Endothelial cell of umbilical vein (primary cell): Measurements from ENCODE around the gene PTBP3. TPM values are rescaled to one million over a fixed set of nuclear protein-coding genes. Genes with fewer than 3 reads are reported as not detected.

Source experiments
- BruUV-seq: library from RNA; stranded (reverse); fragments of 400-500 nt; replicated peaks from 2 replicates; lab custom pipeline; 2021; lab: Mats Ljungman, UMichigan
- CTCF ChIA-PET: fragments of 300-600, 350-600 bp; sonication (Branson Sonifier 250); formaldehyde crosslinking; loops from one replicate; lab custom pipeline; 2021; ENCODE audit warnings: antibody characterized with exemption, inconsistent platforms; lab: Charles Lee
- POLR2A ChIA-PET: fragments of 300-600, 350-600 bp; sonication (Branson Sonifier 250); formaldehyde crosslinking; loops from one replicate; lab custom pipeline; 2021; ENCODE audit warnings: antibody characterized with exemption, inconsistent platforms; lab: Charles Lee
- DNase-seq: peaks from one replicate; pipeline ENCODE4 v3.0.0-alpha.2; 2011; ENCODE audit warnings: low read depth, low spot score
- FAIRE-seq: peaks from 2 replicates; lab custom pipeline; 2011; peaks lifted over from hg19 to GRCh38; lab: Jason Lieb, UNC
- H2AFZ ChIP-seq: 2 replicates; pipeline ENCODE4 v1.6.0; 2012; ENCODE audit warnings: low read depth, low read length, control low read depth, inconsistent platforms
- H3K27ac ChIP-seq: 2 replicates; pipeline ENCODE4 v1.5.1; 2011; ENCODE audit warnings: low read depth, mild to moderate bottlenecking, control low read depth, low read length, moderate library complexity; ENCODE audit not compliant: insufficient read depth
- H3K27me3 ChIP-seq, 2 experiments: 2 replicates each; pipeline versions ENCODE4 v1.6.0 to v1.6.1; 2011; ENCODE audit warnings: low read length in 2 of 2, mixed read lengths in 1 of 2; ENCODE audit not compliant: control insufficient read depth in 2 of 2, insufficient read depth in 2 of 2
- H3K36me3 ChIP-seq, 2 experiments: 2 replicates in 1 of 2; 3 replicates in 1 of 2; pipeline ENCODE4 v1.5.1; 2011; ENCODE audit warnings: low read length in 2 of 2, mild to moderate bottlenecking in 1 of 2, moderate library complexity in 1 of 2; ENCODE audit not compliant: control insufficient read depth in 2 of 2, insufficient read depth in 2 of 2; ENCODE audit errors: extremely low read depth in 1 of 2
- H3K4me1 ChIP-seq: 3 replicates; pipeline ENCODE4 v1.5.1; 2011; ENCODE audit warnings: mild to moderate bottlenecking, low read length; ENCODE audit not compliant: control insufficient read depth, insufficient read depth; ENCODE audit errors: extremely low read depth
- H3K4me2 ChIP-seq: 2 replicates; pipeline ENCODE4 v1.6.1; 2011; ENCODE audit warnings: low read length, control low read depth, mixed read lengths; ENCODE audit not compliant: insufficient read depth
- H3K4me3 ChIP-seq, 3 experiments: fragments of 200-600 bp in 1 of 3; sonication (generic), shearing (Covaris generic) in 1 of 3; replicated peaks in 1 of 3; 2 replicates each; pipeline ENCODE4 v1.5.1; 2011 to 2016; ENCODE audit warnings: control low read depth in 3 of 3, low read length in 3 of 3, mild to moderate bottlenecking in 2 of 3, inconsistent platforms in 1 of 3, low read depth in 1 of 3, moderate library complexity in 1 of 3; ENCODE audit not compliant: insufficient read depth in 1 of 3
- H3K79me2 ChIP-seq: 2 replicates; pipeline ENCODE4 v1.6.0; 2012; ENCODE audit warnings: low read length, inconsistent platforms; ENCODE audit not compliant: control insufficient read depth, insufficient read depth
- H3K9ac ChIP-seq: replicated peaks from 2 replicates; pipeline ENCODE3; 2011; ENCODE audit warnings: low read length, control low read depth; ENCODE audit not compliant: insufficient read depth; ENCODE audit errors: extremely low read depth
- H3K9me1 ChIP-seq: replicated peaks from 3 replicates; pipeline ENCODE4 v1.6.0; 2011; ENCODE audit warnings: mild to moderate bottlenecking, low read length; ENCODE audit not compliant: control insufficient read depth, insufficient read depth; ENCODE audit errors: extremely low read depth
- H3K9me3 ChIP-seq: replicated peaks from 2 replicates; pipeline ENCODE4 v1.5.1; 2012; ENCODE audit warnings: low read length, inconsistent platforms; ENCODE audit not compliant: control insufficient read depth, insufficient read depth
- H4K20me1 ChIP-seq: replicated peaks from 2 replicates; pipeline ENCODE3; 2011; ENCODE audit warnings: mild to moderate bottlenecking, low read length; ENCODE audit not compliant: control insufficient read depth, insufficient read depth; ENCODE audit errors: extremely low read depth
- EZH2 ChIP-seq: IDR thresholded peaks from 2 replicates; pipeline ENCODE4 v1.6.1; 2012; ENCODE audit warnings: borderline replicate concordance, low read depth, mild to moderate bottlenecking, moderate library complexity, low read length, inconsistent platforms; ENCODE audit not compliant: severe bottlenecking
- FOS ChIP-seq: IDR thresholded peaks from 2 replicates; pipeline ENCODE4 v1.6.1; 2011; ENCODE audit warnings: mild to moderate bottlenecking, low read length, moderate library complexity, borderline replicate concordance; ENCODE audit not compliant: insufficient read depth
- GATA2 ChIP-seq: IDR thresholded peaks from 2 replicates; pipeline ENCODE4 v1.7.0; 2011; ENCODE audit warnings: low read depth, mild to moderate bottlenecking, moderate library complexity, mixed read lengths, low read length; ENCODE audit not compliant: insufficient read length, insufficient read depth
- JUN ChIP-seq: IDR thresholded peaks from 2 replicates; pipeline ENCODE4 v1.6.1; 2011; ENCODE audit warnings: borderline replicate concordance, low read depth; ENCODE audit not compliant: insufficient read length, insufficient read depth
- MYC ChIP-seq: IDR thresholded peaks from one replicate; pipeline ENCODE4 v1.6.1; 2011; ENCODE audit warnings: mild to moderate bottlenecking, low read depth, low read length
- POLR2A ChIP-seq: IDR thresholded peaks from 2 replicates; pipeline ENCODE4 v1.6.1; 2012; ENCODE audit warnings: low read depth, mild to moderate bottlenecking, control low read depth, low read length
- POLR2AphosphoS5 ChIP-seq: IDR thresholded peaks from 2 replicates; pipeline ENCODE4 v1.6.1; 2012; ENCODE audit warnings: low read depth, mild to moderate bottlenecking, control low read depth, low read length, moderate library complexity; ENCODE audit not compliant: insufficient read depth
- dilution Hi-C: fragments of 300-500 bp; cut with MboI; formaldehyde crosslinking; loops from one replicate; pipeline ENCODE4 v1.15.0; 2019; ENCODE audit warnings: low sequenced_read_pairs; ENCODE audit not compliant: extremely low pct_ligation_motif_present
- intact Hi-C: fragments of 100-400 bp; cut with micrococcal nuclease; formaldehyde crosslinking; loops from one replicate; pipeline ENCODE4 v1.10.0; 2022
- polyA plus RNA-seq, 4 experiments: library from polyadenylated mRNA; depleted of rRNA in 3 of 4; stranded (reverse) in 3 of 4; unstranded in 1 of 4; fragments of >200 nt; gene quantifications; 2 replicates each; pipeline versions ENCODE4 v1.2.1 to v1.2.3, GENCODE V29; 2011 to 2012; ENCODE audit warnings: missing spikeins in 1 of 4
- total RNA-seq: library from RNA; stranded (reverse); gene quantifications from 2 replicates; pipeline ENCODE4 v1.2.3, GENCODE V29; 2021
- TF ChIP-seq, protein P1 (sequence below), 2 donors: IDR thresholded peaks; 1 replicate in 1 of 2; 2 replicates in 1 of 2; pipeline ENCODE4 v1.5.1; 2011; ENCODE audit warnings: low read length in 2 of 2, mild to moderate bottlenecking in 2 of 2, moderate library complexity in 2 of 2, control low read depth in 1 of 2, inconsistent platforms in 1 of 2, low read depth in 1 of 2; ENCODE audit not compliant: insufficient read depth in 1 of 2; ENCODE audit errors: extremely low read depth in 1 of 2
- TF ChIP-seq, protein P2 (sequence below): IDR thresholded peaks from 2 replicates; pipeline ENCODE4 v1.6.1; 2011; ENCODE audit not compliant: insufficient read depth, insufficient read length

PTBP3 gene
- total and polyA plus RNA-seq, 2 donors (not counting 3 experiments of a cell fraction or from before 2014, with no cell fraction given) = 42.4 to 75.0 TPM

DNA sequence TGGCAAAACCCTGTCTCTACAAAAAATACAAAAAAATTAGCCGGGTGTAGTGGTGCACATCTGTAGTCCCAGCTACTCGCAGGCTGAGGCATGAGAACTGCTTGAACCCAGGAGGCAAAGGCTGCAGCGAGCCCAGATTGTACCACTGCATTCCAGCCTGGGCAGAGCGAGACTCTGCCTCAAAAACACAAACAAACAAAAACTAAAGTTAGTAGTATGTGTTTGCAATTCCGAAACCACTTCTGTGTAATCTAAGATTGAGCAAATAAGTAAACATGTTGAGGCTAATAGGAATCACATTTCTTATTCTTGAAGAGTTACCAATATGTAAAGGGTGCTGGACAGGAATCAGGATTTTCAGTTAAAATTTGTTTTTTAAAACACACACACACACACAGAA is 88.3 kb downstream of the PTBP3 start:
- BruUV-seq = no TSS peak
- Histone ChIP-seq H3K27ac (no peak overlapping the region), H3K4me2 (no peak overlapping the region), H3K79me2 (peaks cover 13% of the 10 kb centered on the region), H3K27me3 (no peaks in the 10 kb centered on the region), H3K9ac (no peak overlapping the region), H3K4me1 (peaks cover 26% of the 10 kb centered on the region), H3K9me1 (no peaks in the 10 kb centered on the region), H3K4me3 (no peak overlapping the region), H4K20me1 (no peaks in the 10 kb centered on the region), H3K36me3 (no peaks in the 10 kb centered on the region), H3K9me3 (no peaks in the 10 kb centered on the region), H2AFZ (no peak overlapping the region)
- no peak for DNase-seq
- ChIA-PET POLR2A (no interaction called here), CTCF (no interaction called here)
- dilution Hi-C loops = no loop called here
- no peak for FAIRE-seq
- TF ChIP-seq FOS = no peak
- TF ChIP-seq GATA2 = no peak
- TF ChIP-seq JUN = no peak
- no peak for TF ChIP-seq POLR2A
- TF ChIP-seq, protein P1, sequence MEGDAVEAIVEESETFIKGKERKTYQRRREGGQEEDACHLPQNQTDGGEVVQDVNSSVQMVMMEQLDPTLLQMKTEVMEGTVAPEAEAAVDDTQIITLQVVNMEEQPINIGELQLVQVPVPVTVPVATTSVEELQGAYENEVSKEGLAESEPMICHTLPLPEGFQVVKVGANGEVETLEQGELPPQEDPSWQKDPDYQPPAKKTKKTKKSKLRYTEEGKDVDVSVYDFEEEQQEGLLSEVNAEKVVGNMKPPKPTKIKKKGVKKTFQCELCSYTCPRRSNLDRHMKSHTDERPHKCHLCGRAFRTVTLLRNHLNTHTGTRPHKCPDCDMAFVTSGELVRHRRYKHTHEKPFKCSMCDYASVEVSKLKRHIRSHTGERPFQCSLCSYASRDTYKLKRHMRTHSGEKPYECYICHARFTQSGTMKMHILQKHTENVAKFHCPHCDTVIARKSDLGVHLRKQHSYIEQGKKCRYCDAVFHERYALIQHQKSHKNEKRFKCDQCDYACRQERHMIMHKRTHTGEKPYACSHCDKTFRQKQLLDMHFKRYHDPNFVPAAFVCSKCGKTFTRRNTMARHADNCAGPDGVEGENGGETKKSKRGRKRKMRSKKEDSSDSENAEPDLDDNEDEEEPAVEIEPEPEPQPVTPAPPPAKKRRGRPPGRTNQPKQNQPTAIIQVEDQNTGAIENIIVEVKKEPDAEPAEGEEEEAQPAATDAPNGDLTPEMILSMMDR (IDR thresholded peaks at IDR 0.05; ENCODE audit: extremely low read depth in 1 of 2, insufficient read depth in 1 of 2, low read depth in 1 of 2, low read length in 2 of 2) = no peak
- intact Hi-C loops = no loop called here

DNA sequence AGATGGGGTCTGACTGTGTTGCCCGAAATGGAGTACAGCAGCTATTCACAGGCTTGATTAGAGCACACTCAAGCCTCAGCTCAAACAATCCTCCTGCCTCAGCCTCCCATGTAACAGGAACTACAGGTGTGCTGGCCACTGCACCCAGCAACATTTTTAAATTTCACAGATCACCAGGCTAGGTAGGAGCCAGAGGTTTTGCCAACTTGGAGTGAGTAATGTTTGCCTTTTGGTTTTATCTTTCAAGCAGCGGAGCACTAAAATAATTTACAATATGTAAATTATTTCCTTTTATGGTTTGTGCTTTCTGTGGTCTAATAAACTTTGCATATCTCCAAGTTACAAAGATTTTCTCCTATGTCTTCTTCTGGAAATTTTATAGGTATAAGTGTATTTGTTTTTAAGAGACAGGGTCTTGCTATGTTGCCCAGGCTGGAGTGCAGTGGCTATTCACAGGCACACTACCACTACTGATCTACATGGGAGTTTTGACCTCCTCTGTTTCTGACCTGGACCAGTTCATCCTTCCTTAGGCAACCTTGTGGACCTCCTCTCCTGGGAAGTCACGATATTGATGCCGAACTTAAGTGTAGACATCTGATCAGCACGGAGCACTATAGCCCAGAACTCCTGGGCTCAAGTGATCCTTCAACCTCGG is 91.1 kb downstream of the PTBP3 start:
- Histone ChIP-seq H3K27ac (no peak overlapping the region), H3K36me3 (no peaks in the 10 kb centered on the region), H3K4me3 (no peak overlapping the region), H4K20me1 (no peaks in the 10 kb centered on the region), H3K27me3 (no peaks in the 10 kb centered on the region), H3K4me2 (no peak overlapping the region), H3K9me1 (no peaks in the 10 kb centered on the region), H3K4me1 (no peaks in the 10 kb centered on the region), H3K79me2 (peaks cover 12% of the 10 kb centered on the region), H3K9me3 (no peaks in the 10 kb centered on the region), H3K9ac (no peak overlapping the region), H2AFZ (no peak overlapping the region)
- no TSS peak for BruUV-seq
- no peak for TF ChIP-seq FOS
- TF ChIP-seq JUN = no peak
- TF ChIP-seq, protein P2, sequence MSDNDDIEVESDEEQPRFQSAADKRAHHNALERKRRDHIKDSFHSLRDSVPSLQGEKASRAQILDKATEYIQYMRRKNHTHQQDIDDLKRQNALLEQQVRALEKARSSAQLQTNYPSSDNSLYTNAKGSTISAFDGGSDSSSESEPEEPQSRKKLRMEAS = no peak
- TF ChIP-seq GATA2 = no peak
- no peak for TF ChIP-seq MYC
- TF ChIP-seq POLR2A = no peak
- TF ChIP-seq EZH2 = no peak
- TF ChIP-seq, protein P1 (IDR thresholded peaks at IDR 0.05; ENCODE audit: extremely low read depth in 1 of 2, insufficient read depth in 1 of 2, low read depth in 1 of 2, low read length in 2 of 2) = no peak
- no peak for TF ChIP-seq POLR2AphosphoS5
- DNase-seq = no peak
- dilution Hi-C loops (no loop called here), intact Hi-C loops (no loop called here)
- CTCF ChIA-PET = interaction anchor here (1.3 kb wide), 1 partner anchor 10 kb away, joined by 5 read pairs; no protein-coding TSS in a partner anchor
- POLR2A ChIA-PET = no interaction called here
- FAIRE-seq = no peak
